ENCODE data around the gene FOXN4.
A peak's percentile ranks its signal among the peaks of the same experiment; 100 is the strongest.

Gene FOXN4

DNA sequence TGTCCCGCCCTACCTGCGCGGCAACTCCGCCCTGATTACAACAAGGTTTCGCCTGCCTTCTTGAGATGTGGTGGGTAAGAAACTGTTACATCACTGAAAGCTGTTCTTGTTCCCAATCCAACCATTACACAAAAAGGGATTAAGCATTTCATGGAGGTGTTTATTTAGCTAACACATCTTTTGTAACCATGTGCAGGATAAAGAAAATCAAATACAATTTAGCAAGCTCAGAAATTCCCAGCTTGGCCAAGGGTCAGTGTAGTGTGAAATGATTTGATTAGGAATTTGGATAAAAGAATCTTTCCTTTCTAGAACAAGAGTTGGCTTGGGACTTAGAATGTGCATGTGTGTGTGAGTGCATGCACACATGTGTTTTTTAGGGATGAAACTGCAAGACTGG, 6.3 kb downstream of the FOXN4 start:
- DNase-seq (ENCODE audit: low read depth), result no peak
- H3K4me3 ChIP-seq (ENCODE audit: low read depth, low read length), result no peak overlapping the region
- TF ChIP-seq POLR2A (IDR thresholded peaks at IDR 0.05; ENCODE audit: extremely low read depth, insufficient read length), result no peak
- no peak for TF ChIP-seq MYC (IDR thresholded peaks at IDR 0.05; ENCODE audit: low read depth, low read length)
- TF ChIP-seq, protein P1, sequence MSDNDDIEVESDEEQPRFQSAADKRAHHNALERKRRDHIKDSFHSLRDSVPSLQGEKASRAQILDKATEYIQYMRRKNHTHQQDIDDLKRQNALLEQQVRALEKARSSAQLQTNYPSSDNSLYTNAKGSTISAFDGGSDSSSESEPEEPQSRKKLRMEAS (IDR thresholded peaks at IDR 0.05; ENCODE audit: low read depth, low read length), result no peak

DNA sequence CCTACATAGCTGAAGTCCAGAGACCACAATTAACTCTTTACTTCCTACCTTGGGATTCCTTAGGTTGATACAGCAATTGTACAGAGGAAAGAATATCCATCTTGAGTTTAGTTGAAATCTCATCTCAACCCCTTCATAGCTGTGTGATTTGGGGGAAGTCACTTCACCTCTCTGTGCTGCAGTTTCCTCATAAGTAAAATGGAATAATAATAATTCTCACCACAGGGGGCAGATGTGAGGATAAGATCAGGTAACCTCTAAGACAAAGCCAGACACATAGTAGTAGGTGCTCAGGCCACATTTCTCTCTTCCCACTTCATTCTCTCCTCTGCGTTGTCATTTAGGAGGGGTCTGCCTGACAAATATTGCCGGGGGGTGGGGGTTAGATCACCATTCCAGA, 6.7 kb downstream of the FOXN4 start:
- TF ChIP-seq POLR2A (IDR thresholded peaks at IDR 0.05; ENCODE audit: extremely low read depth, insufficient read length) (no peak), MYC (IDR thresholded peaks at IDR 0.05; ENCODE audit: low read depth, low read length) (no peak)
- DNase-seq (ENCODE audit: low read depth), result peak; percentile 43
- no peak overlapping the region for H3K4me3 ChIP-seq (ENCODE audit: low read depth, low read length)

DNA sequence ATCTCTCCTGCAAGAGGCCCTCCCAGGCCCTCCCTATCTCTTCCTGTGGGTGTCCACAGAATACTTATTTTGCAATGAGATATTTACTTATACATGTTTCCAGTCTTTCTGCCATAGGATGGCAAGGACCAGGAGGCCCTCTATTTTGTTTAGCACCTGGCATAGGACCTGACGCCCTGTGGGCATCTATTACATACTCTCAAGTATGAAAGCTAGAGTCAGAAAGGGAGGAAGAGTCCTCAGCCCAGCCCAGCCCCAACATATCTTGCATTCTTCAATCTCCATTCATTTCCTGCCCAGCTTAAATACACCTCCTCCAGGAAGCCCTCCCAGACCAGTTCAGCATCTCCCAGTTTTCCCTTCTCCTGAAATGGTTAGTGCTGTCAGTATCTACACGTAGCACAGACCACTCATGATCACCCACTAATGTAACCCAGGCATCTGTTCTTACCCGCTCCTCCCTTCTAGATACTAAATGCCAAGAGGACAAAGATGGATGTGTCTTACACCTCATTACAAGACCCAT, 7.4 kb downstream of the FOXN4 start:
- H3K4me3 ChIP-seq (ENCODE audit: low read depth, low read length), result no peak overlapping the region
- TF ChIP-seq POLR2A (IDR thresholded peaks at IDR 0.05; ENCODE audit: extremely low read depth, insufficient read length), result no peak
- TF ChIP-seq, protein P1 (IDR thresholded peaks at IDR 0.05; ENCODE audit: low read depth, low read length), result no peak
- TF ChIP-seq, protein P2, sequence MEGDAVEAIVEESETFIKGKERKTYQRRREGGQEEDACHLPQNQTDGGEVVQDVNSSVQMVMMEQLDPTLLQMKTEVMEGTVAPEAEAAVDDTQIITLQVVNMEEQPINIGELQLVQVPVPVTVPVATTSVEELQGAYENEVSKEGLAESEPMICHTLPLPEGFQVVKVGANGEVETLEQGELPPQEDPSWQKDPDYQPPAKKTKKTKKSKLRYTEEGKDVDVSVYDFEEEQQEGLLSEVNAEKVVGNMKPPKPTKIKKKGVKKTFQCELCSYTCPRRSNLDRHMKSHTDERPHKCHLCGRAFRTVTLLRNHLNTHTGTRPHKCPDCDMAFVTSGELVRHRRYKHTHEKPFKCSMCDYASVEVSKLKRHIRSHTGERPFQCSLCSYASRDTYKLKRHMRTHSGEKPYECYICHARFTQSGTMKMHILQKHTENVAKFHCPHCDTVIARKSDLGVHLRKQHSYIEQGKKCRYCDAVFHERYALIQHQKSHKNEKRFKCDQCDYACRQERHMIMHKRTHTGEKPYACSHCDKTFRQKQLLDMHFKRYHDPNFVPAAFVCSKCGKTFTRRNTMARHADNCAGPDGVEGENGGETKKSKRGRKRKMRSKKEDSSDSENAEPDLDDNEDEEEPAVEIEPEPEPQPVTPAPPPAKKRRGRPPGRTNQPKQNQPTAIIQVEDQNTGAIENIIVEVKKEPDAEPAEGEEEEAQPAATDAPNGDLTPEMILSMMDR (IDR thresholded peaks at IDR 0.05; ENCODE audit: low read depth, low read length), result no peak
- no peak for TF ChIP-seq MYC (IDR thresholded peaks at IDR 0.05; ENCODE audit: low read depth, low read length)
- no peak for DNase-seq (ENCODE audit: low read depth)

DNA sequence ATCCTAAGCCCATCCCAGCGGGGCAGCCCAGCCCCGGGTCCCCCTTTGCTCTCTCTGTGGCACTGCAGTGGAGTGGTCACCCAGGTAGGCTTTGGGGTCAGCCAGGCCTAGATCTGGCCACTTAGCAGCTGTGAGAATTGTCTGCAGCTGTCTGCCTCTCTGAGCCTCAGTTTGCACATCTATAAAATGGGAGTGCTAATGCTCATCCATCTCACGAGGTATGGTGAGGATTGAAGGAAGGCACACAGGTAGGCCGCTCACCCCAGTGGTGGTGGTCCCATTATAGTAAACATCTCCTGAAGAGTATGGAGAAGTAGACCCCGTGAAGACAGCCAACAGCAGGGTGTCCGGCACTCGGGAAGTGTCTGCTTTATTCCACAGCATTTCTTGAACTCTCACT, 9.2 kb downstream of the FOXN4 start:
- TF ChIP-seq POLR2A (IDR thresholded peaks at IDR 0.05; ENCODE audit: extremely low read depth, insufficient read length) (no peak), MYC (IDR thresholded peaks at IDR 0.05; ENCODE audit: low read depth, low read length) (no peak)
- TF ChIP-seq, protein P2 (IDR thresholded peaks at IDR 0.05; ENCODE audit: low read depth, low read length), result no peak
- TF ChIP-seq, protein P1 (IDR thresholded peaks at IDR 0.05; ENCODE audit: low read depth, low read length), result no peak
- H3K4me3 ChIP-seq (ENCODE audit: low read depth, low read length), result no peak overlapping the region
- DNase-seq (ENCODE audit: low read depth), result no peak

DNA sequence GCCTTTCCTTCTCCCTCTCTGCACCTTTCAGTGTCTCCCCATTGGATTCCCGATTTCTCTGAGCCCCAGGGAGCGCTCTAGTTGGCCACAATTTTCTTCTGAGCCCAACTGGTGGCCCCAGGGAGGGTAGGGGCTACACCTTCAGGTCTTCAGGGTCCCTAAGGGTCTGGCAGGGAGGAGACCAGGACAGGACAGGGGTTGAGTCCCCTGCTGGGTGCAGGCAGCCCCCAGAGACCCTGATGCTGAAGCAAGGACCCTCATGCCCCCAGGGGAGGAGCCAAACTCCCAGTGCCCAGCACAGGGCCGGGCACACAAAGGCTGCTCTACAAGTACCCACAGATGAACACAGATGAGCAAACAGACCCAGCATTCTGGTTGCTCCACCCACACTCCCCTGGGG, 12.7 kb downstream of the FOXN4 start:
- no peak overlapping the region for H3K4me3 ChIP-seq (ENCODE audit: low read depth, low read length)
- DNase-seq (ENCODE audit: low read depth), result no peak
- TF ChIP-seq, protein P2 (IDR thresholded peaks at IDR 0.05; ENCODE audit: low read depth, low read length), result no peak
- TF ChIP-seq MYC (IDR thresholded peaks at IDR 0.05; ENCODE audit: low read depth, low read length) (no peak), POLR2A (IDR thresholded peaks at IDR 0.05; ENCODE audit: extremely low read depth, insufficient read length) (no peak)
- TF ChIP-seq, protein P1 (IDR thresholded peaks at IDR 0.05; ENCODE audit: low read depth, low read length), result no peak

DNA sequence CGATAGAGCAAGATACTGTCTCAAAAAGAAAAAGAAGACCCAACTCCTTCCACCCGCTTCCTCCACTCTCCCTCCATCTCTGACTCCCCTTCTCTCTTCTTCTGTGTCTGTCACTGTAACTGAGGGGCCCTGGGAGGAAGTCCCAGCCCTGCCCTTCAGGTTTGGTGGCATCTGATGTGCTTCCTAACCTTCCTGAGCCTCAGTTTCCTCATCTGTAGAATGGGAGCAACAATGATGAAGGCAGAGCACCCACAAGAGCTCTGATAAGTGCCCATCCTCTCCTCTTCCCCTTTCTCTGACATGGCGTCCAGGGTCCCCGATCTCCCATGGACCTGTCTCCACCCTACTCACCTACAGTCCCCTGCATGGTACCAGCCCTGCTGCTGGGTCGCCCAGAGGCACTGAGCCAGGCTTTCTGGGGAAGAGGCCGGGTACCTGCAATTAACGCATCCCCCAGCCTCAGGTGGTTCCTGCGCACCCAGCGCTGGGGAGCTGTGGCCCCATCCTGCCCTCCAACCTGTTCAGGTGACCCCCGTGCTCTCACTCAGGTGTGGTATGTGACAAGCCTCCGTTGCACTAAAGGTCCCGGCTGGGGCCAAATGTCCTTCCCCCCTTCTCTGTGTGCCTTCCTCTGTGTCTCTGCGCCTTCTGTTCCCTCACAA, 13.2 kb downstream of the FOXN4 start:
- no peak for DNase-seq (ENCODE audit: low read depth)
- TF ChIP-seq MYC (IDR thresholded peaks at IDR 0.05; ENCODE audit: low read depth, low read length) (no peak), POLR2A (IDR thresholded peaks at IDR 0.05; ENCODE audit: extremely low read depth, insufficient read length) (no peak)
- TF ChIP-seq, protein P2 (IDR thresholded peaks at IDR 0.05; ENCODE audit: low read depth, low read length), result no peak
- TF ChIP-seq, protein P1 (IDR thresholded peaks at IDR 0.05; ENCODE audit: low read depth, low read length), result no peak
- H3K4me3 ChIP-seq (ENCODE audit: low read depth, low read length), result no peak overlapping the region

Measured in NB4 (cell line).